PC-9 (cell line): ENCODE results near the gene TRAF6. TPM values are rescaled to one million over a fixed set of nuclear protein-coding genes. Genes with fewer than 3 reads are reported as not detected.

ENCODE experiments used
- BruUV-seq: library from RNA; stranded (reverse); fragments of 400-500 nt; replicated peaks from 2 replicates; lab custom pipeline; 2021; lab: Mats Ljungman, UMichigan
- CTCF ChIA-PET: fragments of 300-600 bp; sonication (Branson Sonifier 250); formaldehyde crosslinking; loops from one replicate; lab custom pipeline; 2022; ENCODE audit warnings: antibody characterized with exemption; lab: Charles Lee
- POLR2A ChIA-PET: fragments of 300-600 bp; sonication (Branson Sonifier 250); formaldehyde crosslinking; loops from one replicate; lab custom pipeline; 2022; ENCODE audit warnings: antibody characterized with exemption; ENCODE audit not compliant: unreplicated experiment; lab: Charles Lee
- DNase-seq, 2 experiments: peaks; one replicate each; pipeline versions ENCODE4 v3.0.0 to v3.0.0-alpha.2; 2015 to 2022; ENCODE audit warnings: mixed read lengths in 1 of 2
- H2AFZ ChIP-seq: fragments of 200-600 bp; sonication (generic); 2 replicates; pipeline ENCODE4 v1.8.1; 2017; ENCODE audit warnings: antibody characterized with exemption
- H3F3A ChIP-seq: fragments of 200-600 bp; sonication (generic); 2 replicates; pipeline ENCODE4 v1.8.1; 2017; ENCODE audit warnings: antibody characterized with exemption, mild to moderate bottlenecking, low read depth; ENCODE audit not compliant: insufficient read depth
- H3K27ac ChIP-seq: fragments of 200-600 bp; sonication (generic); 2 replicates; pipeline ENCODE4 v1.6.1; 2016; ENCODE audit warnings: mixed run types
- H3K27me3 ChIP-seq: fragments of 200-600 bp; sonication (generic); 2 replicates; pipeline ENCODE4 v1.6.1; 2016; ENCODE audit warnings: low read depth, mixed run types; ENCODE audit not compliant: insufficient read depth
- H3K36me3 ChIP-seq: fragments of 200-600 bp; sonication (generic); 2 replicates; pipeline ENCODE4 v1.6.1; 2016; ENCODE audit warnings: low read depth, mixed run types
- H3K4me1 ChIP-seq: fragments of 200-600 bp; sonication (generic); replicated peaks from 2 replicates; pipeline ENCODE4 v1.6.1; 2016; ENCODE audit warnings: mixed run types; ENCODE audit not compliant: insufficient read depth
- H3K4me2 ChIP-seq: fragments of 200-600 bp; sonication (generic); 2 replicates; pipeline ENCODE4 v1.6.1; 2017; ENCODE audit warnings: mixed run types
- H3K4me3 ChIP-seq: fragments of 200-600 bp; sonication (generic); 2 replicates; pipeline ENCODE4 v1.6.1; 2016; ENCODE audit warnings: mixed run types
- H3K79me2 ChIP-seq: fragments of 200-600 bp; sonication (generic); 2 replicates; pipeline ENCODE4 v1.6.1; 2017; ENCODE audit warnings: low read depth, mixed run types
- H3K9me2 ChIP-seq: fragments of 200-600 bp; sonication (generic); 2 replicates; pipeline ENCODE4 v1.8.1; 2017; ENCODE audit warnings: mild to moderate bottlenecking; ENCODE audit not compliant: insufficient read depth
- H3K9me3 ChIP-seq: fragments of 200-600 bp; sonication (generic); 2 replicates; pipeline ENCODE4 v1.8.1; 2016; ENCODE audit warnings: low read depth; ENCODE audit not compliant: insufficient read depth
- H4K20me1 ChIP-seq: fragments of 200-600 bp; sonication (generic); 2 replicates; pipeline ENCODE4 v1.8.1; 2017; ENCODE audit not compliant: insufficient read depth
- EZH2 ChIP-seq: fragments of 200-600 bp; sonication (generic); IDR thresholded peaks from 2 replicates; pipeline ENCODE4 v1.8.0; 2017; ENCODE audit warnings: antibody characterized with exemption, low read depth
- intact Hi-C: fragments of 100-400 bp; cut with micrococcal nuclease; formaldehyde crosslinking; loops from one replicate; pipeline ENCODE4 v1.10.0; 2022; ENCODE audit not compliant: unreplicated experiment
- total RNA-seq: library from RNA; stranded (reverse); gene quantifications from 2 replicates; pipeline ENCODE4 v1.2.3, GENCODE V29; 2021
- TF ChIP-seq, protein P1 (sequence below): fragments of 200-600 bp; sonication (generic); conservative IDR thresholded peaks from 2 replicates; pipeline ENCODE4 v1.6.1; 2017; ENCODE audit warnings: mixed run types, antibody characterized with exemption, mild to moderate bottlenecking, moderate library complexity

TRAF6 gene
- total RNA-seq, 1 experiment from 2014 or later, result 9.2 TPM

DNA sequence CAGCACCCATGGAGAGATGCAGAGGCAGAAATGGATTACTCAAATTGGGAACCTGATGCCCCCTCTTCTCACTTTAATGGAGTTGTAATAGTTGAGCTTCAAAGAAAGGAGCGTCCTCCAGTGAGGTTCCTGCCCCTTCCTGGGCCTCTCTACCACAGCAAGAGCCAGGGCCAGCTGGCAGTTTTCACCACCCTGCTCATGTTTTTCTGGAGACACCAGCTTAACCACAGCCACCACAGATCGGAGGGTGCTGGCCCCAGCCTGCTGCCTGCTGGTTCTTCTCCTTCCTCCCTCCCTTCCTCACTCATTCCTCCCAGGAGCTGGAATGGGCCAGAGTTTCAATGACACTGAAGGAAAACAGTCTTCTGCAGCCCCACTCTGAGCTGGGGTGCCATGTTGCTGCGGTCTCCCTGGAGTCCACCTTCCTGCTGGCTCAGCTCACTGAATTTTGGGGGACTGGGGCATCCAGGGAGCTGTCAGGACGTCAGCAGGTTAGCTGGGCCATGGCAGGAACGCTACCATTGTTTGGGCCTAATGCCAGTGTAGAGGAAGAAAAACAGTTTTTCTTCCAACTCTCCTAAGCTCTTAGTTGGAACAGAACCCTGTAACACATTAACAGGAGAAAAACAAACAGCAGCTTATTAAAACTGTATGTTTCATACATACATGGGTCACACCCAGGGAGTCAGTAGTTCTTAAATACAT, 57.7 kb downstream of the TRAF6 start:
- ChIA-PET POLR2A (interaction anchor here (0.5 to 0.7 kb wide), 2 partner anchors 21 to 29 kb away, joined by 5 to 8 read pairs; no protein-coding TSS in a partner anchor), CTCF (interaction anchor here (0.5 kb wide), 2 partner anchors 504 to 1119 kb away, joined by 4 to 5 read pairs; no protein-coding TSS in a partner anchor)
- no peaks in the 10 kb centered on the region for H3K9me2 ChIP-seq
- peak in 1 of 2 experiments; percentile 28 for DNase-seq
- H2AFZ ChIP-seq, result no peak overlapping the region
- H3K36me3 ChIP-seq, result no peaks in the 10 kb centered on the region
- H3K9me3 ChIP-seq, result no peaks in the 10 kb centered on the region
- peaks cover 36% of the 10 kb centered on the region; the same call in 1 of the 2 replicates for H3F3A ChIP-seq
- H3K4me2 ChIP-seq, result peak overlapping the region; percentile 45
- BruUV-seq, result no TSS peak
- H3K79me2 ChIP-seq, result no peaks in the 10 kb centered on the region
- intact Hi-C loops, result no loop called here
- H4K20me1 ChIP-seq, result no peaks in the 10 kb centered on the region
- H3K4me3 ChIP-seq, result no peak overlapping the region
- peaks cover 76% of the 10 kb centered on the region for H3K4me1 ChIP-seq
- no peaks in the 10 kb centered on the region for H3K27me3 ChIP-seq
- no peak for TF ChIP-seq EZH2
- TF ChIP-seq, protein P1, sequence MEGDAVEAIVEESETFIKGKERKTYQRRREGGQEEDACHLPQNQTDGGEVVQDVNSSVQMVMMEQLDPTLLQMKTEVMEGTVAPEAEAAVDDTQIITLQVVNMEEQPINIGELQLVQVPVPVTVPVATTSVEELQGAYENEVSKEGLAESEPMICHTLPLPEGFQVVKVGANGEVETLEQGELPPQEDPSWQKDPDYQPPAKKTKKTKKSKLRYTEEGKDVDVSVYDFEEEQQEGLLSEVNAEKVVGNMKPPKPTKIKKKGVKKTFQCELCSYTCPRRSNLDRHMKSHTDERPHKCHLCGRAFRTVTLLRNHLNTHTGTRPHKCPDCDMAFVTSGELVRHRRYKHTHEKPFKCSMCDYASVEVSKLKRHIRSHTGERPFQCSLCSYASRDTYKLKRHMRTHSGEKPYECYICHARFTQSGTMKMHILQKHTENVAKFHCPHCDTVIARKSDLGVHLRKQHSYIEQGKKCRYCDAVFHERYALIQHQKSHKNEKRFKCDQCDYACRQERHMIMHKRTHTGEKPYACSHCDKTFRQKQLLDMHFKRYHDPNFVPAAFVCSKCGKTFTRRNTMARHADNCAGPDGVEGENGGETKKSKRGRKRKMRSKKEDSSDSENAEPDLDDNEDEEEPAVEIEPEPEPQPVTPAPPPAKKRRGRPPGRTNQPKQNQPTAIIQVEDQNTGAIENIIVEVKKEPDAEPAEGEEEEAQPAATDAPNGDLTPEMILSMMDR, result no peak
- no peak overlapping the region for H3K27ac ChIP-seq

DNA sequence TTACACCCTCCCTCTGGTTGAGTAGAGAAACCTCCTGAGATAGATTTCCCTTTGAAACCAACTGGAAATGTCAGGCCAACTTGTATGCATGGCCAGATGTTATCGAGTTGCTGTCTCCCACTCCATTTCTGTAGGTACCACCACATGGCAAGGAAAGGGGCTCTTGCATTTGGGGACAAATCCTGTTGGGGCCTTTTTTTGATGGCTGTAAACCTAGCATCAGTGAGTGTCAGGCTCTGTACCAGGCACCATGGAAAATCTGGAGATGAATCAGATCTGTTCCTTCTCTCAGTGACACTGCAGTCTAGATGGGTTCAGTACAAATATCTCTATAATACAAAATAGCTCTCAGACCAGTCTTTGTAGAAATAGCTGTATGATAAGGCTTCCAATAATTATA, 58.4 kb downstream of the TRAF6 start:
- intact Hi-C loops, result no loop called here
- ChIA-PET CTCF (interaction anchor here (0.5 kb wide), 1 partner anchor 1118 kb away, joined by 5 read pairs; no protein-coding TSS in a partner anchor), POLR2A (interaction anchor here (0.7 kb wide), 1 partner anchor 20 kb away, joined by 5 read pairs; no protein-coding TSS in a partner anchor)
- no peaks in the 10 kb centered on the region for H3K9me2 ChIP-seq
- H3K36me3 ChIP-seq, result no peaks in the 10 kb centered on the region
- no peaks in the 10 kb centered on the region for H4K20me1 ChIP-seq
- no peaks in the 10 kb centered on the region for H3K9me3 ChIP-seq
- no peak for TF ChIP-seq EZH2
- TF ChIP-seq, protein P1, result no peak
- no peaks in the 10 kb centered on the region for H3K79me2 ChIP-seq
- H3F3A ChIP-seq, result peaks cover 41% of the 10 kb centered on the region
- H3K4me2 ChIP-seq, result no peak overlapping the region
- H3K4me1 ChIP-seq, result peaks cover 78% of the 10 kb centered on the region
- no peak overlapping the region for H2AFZ ChIP-seq
- peak in 1 of 2 experiments; percentile 8 for DNase-seq
- no peaks in the 10 kb centered on the region for H3K27me3 ChIP-seq
- BruUV-seq, result no TSS peak
- H3K27ac ChIP-seq, result no peak overlapping the region
- H3K4me3 ChIP-seq, result no peak overlapping the region

DNA sequence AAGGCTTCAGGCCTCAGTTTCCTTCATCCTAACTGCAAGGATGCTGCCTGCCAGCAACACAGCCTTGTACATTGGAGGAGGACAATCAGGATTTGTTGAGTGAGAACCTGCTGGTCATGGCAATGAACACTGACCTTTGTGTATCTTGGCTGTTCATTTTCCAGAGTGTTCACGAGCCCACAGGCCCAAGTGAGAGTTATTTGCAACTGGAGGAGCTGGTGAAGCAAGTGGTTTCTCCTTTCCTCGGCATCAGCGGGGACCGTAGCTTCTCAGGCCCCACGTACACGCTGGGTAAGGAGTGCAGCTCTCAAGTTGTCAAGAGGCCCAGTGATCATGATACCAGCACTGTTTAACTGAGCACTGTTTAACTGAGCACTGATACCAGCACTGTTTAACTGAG, 59.0 kb downstream of the TRAF6 start:
- Histone ChIP-seq H3K36me3 (no peaks in the 10 kb centered on the region), H3K27me3 (no peaks in the 10 kb centered on the region), H3K9me3 (no peaks in the 10 kb centered on the region), H3K27ac (no peak overlapping the region), H3K4me1 (peaks cover 78% of the 10 kb centered on the region), H3K4me2 (no peak overlapping the region), H2AFZ (no peak overlapping the region), H3K9me2 (no peaks in the 10 kb centered on the region), H3K79me2 (no peaks in the 10 kb centered on the region), H3F3A (peaks cover 41% of the 10 kb centered on the region), H3K4me3 (no peak overlapping the region), H4K20me1 (no peaks in the 10 kb centered on the region)
- intact Hi-C loops, result no loop called here
- TF ChIP-seq EZH2, result no peak
- TF ChIP-seq, protein P1, result no peak
- DNase-seq, result no peak
- no TSS peak for BruUV-seq
- ChIA-PET POLR2A (no interaction called here), CTCF (no interaction called here)
